MM.1S (cell line): Measurements from ENCODE around the gene CCT7.

Experiments used
- DNase-seq: peaks from one replicate; pipeline ENCODE4 v3.0.0-alpha.2; 2015
- H2AFZ ChIP-seq: fragments of 300-600 bp; sonication (generic); 2 replicates; pipeline ENCODE4 v1.6.0; 2016; ENCODE audit warnings: antibody characterized with exemption, low read length
- H3F3A ChIP-seq: fragments of 300-600 bp; sonication (generic); 2 replicates; pipeline ENCODE4 v1.6.1; 2016; ENCODE audit warnings: mild to moderate bottlenecking, antibody characterized with exemption, low read length, moderate library complexity, mixed read lengths; ENCODE audit not compliant: insufficient read depth
- H3K27ac ChIP-seq: fragments of 300-600 bp; sonication (generic); 2 replicates; pipeline ENCODE4 v1.5.1; 2016; ENCODE audit warnings: mild to moderate bottlenecking, low read length
- H3K27me3 ChIP-seq: fragments of 300-600 bp; sonication (generic); replicated peaks from 2 replicates; pipeline ENCODE4 v1.6.0; 2016; ENCODE audit warnings: low read length; ENCODE audit not compliant: insufficient read depth
- H3K36me3 ChIP-seq: fragments of 300-600 bp; sonication (generic); replicated peaks from 2 replicates; pipeline ENCODE4 v1.6.1; 2016; ENCODE audit warnings: mild to moderate bottlenecking, low read length, mixed read lengths; ENCODE audit not compliant: insufficient read depth
- H3K4me1 ChIP-seq: fragments of 300-600 bp; sonication (generic); 2 replicates; pipeline ENCODE4 v1.6.1; 2016; ENCODE audit warnings: low read length, mixed read lengths
- H3K4me2 ChIP-seq: fragments of 300-600 bp; sonication (generic); 2 replicates; pipeline ENCODE4 v1.6.0; 2016; ENCODE audit warnings: low read depth, low read length
- H3K4me3 ChIP-seq: fragments of 300-600 bp; sonication (generic); 2 replicates; pipeline ENCODE4 v1.5.1; 2016; ENCODE audit warnings: low read length, mixed read lengths
- H3K79me2 ChIP-seq: fragments of 300-600 bp; sonication (generic); 2 replicates; pipeline ENCODE4 v1.6.1; 2016; ENCODE audit warnings: mixed run types, low read length, mixed read lengths
- H3K9ac ChIP-seq: fragments of 300-600 bp; sonication (generic); 2 replicates; pipeline ENCODE4 v1.6.1; 2016; ENCODE audit warnings: low read length, mixed read lengths
- H3K9me2 ChIP-seq: fragments of 300-600 bp; sonication (generic); replicated peaks from 2 replicates; pipeline ENCODE4 v1.6.1; 2016; ENCODE audit warnings: mild to moderate bottlenecking, low read length, mixed read lengths; ENCODE audit not compliant: insufficient read depth
- H3K9me3 ChIP-seq: fragments of 300-600 bp; sonication (generic); replicated peaks from 2 replicates; pipeline ENCODE4 v1.6.1; 2016; ENCODE audit warnings: mild to moderate bottlenecking, low read length, mixed read lengths; ENCODE audit not compliant: insufficient read depth
- H4K20me1 ChIP-seq: fragments of 300-600 bp; sonication (generic); 2 replicates; pipeline ENCODE4 v1.6.1; 2016; ENCODE audit warnings: mild to moderate bottlenecking, low read length, moderate library complexity, mixed read lengths; ENCODE audit not compliant: insufficient read depth
- EZH2 ChIP-seq: fragments of 300-600 bp; sonication (generic); optimal IDR thresholded peaks from 2 replicates; pipeline ENCODE3; 2017; ENCODE audit warnings: low read depth, mild to moderate bottlenecking, antibody characterized with exemption, low read length, mixed read lengths
- EZH2phosphoT487 ChIP-seq: fragments of 300-600 bp; sonication (generic); IDR thresholded peaks from 2 replicates; pipeline ENCODE4 v1.6.1; 2018; ENCODE audit warnings: antibody characterized with exemption, low read length
- TF ChIP-seq, protein P1 (sequence below): fragments of 300-600 bp; sonication (generic); IDR thresholded peaks from 2 replicates; pipeline ENCODE4 v1.5.1; 2016; ENCODE audit warnings: antibody characterized with exemption, low read length, mixed read lengths

Gene CCT7

DNA sequence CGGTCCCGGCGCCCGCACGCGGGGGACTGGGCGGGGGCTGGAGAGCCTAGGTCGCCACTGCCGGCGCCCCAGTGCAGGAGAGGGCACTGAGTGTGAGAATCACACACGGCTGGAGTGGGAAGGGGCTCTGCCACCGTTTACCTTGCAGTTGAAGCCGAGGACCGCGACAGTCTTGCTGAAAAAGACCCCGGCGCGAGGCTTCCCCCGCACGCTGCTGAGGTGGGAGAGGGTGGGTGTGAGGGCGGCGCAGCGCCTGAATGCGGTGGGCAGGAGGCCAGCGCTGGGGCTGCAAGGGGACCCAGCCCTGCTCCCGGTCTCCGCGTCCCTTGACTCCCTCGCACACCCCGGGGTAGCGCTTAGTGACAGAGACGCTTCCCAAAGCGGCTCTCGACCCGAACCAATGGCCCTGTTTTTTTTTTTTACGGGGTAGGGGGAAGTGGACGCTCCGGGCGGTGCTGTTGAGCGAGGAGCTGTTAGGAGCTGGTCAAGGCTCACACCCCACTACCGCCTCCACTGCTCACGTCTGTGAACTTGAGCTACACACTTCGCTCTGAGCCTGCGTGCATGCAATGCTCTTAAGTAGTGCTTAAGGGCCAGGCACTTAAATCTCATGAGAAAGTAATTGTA is 30.9 kb upstream of the CCT7 start:
- Histone ChIP-seq H3K36me3 (no peaks in the 10 kb centered on the region), H2AFZ (no peak overlapping the region), H3K9ac (no peak overlapping the region), H3K27me3 (peaks cover 2% of the 10 kb centered on the region; the same call in 1 of the 2 replicates), H4K20me1 (no peaks in the 10 kb centered on the region), H3F3A (no peaks in the 10 kb centered on the region), H3K4me2 (no peak overlapping the region), H3K9me3 (no peaks in the 10 kb centered on the region), H3K4me1 (no peaks in the 10 kb centered on the region), H3K79me2 (no peaks in the 10 kb centered on the region), H3K27ac (no peak overlapping the region), H3K4me3 (no peak overlapping the region), H3K9me2 (no peaks in the 10 kb centered on the region)
- no peak for DNase-seq
- TF ChIP-seq EZH2phosphoT487 (no peak), EZH2 (no peak)
- TF ChIP-seq, protein P1, sequence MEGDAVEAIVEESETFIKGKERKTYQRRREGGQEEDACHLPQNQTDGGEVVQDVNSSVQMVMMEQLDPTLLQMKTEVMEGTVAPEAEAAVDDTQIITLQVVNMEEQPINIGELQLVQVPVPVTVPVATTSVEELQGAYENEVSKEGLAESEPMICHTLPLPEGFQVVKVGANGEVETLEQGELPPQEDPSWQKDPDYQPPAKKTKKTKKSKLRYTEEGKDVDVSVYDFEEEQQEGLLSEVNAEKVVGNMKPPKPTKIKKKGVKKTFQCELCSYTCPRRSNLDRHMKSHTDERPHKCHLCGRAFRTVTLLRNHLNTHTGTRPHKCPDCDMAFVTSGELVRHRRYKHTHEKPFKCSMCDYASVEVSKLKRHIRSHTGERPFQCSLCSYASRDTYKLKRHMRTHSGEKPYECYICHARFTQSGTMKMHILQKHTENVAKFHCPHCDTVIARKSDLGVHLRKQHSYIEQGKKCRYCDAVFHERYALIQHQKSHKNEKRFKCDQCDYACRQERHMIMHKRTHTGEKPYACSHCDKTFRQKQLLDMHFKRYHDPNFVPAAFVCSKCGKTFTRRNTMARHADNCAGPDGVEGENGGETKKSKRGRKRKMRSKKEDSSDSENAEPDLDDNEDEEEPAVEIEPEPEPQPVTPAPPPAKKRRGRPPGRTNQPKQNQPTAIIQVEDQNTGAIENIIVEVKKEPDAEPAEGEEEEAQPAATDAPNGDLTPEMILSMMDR = no peak

DNA sequence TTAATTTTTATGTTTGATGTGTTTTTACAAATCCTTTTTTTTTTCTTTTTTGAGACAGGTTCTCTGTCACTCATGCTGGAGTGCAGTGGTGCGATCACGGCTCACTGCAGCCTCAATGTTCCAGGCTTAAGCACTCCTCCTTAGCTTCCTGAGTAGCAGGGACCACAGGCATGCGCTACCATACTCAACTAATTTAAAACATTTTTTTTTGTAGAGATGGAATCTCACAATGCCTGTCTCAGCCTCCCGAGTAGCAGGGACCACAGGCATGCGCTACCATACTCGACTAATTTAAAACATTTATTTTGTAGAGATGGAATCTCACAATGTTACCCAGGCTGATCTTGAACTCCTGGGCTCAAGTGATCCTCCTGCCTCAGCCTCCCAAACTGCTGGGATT is 28.5 kb upstream of the CCT7 start:
- no peak overlapping the region for H3K27ac ChIP-seq

DNA sequence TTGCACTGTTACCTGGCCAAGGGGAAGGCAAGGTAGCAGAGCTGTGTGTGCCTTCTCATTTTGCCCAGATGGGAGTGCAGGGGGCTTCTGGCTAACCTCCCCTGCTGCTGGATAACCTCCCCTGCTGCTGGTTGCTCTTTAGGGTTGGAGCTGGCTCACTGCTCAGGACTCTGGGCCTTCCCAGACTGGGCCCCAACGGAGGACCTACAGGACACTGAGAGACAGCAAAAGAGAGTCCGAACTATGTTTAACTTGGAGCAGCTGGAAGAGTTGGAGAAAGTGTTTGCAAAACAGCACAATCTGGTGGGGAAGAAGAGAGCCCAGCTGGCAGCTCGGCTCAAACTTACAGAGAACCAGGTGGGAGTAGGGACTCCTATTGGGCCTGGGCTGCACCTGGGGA is 25.9 kb upstream of the CCT7 start:
- H2AFZ ChIP-seq = no peak overlapping the region

More for the DNA sequence above, 28.5 kb upstream of the CCT7 start:
- no peaks in the 10 kb centered on the region for H4K20me1 ChIP-seq
- H3K4me2 ChIP-seq = no peak overlapping the region
- H3K36me3 ChIP-seq = no peaks in the 10 kb centered on the region
- H3K4me1 ChIP-seq = no peaks in the 10 kb centered on the region
- H3K4me3 ChIP-seq = no peak overlapping the region
- H3K9me3 ChIP-seq = no peaks in the 10 kb centered on the region
- H2AFZ ChIP-seq = no peak overlapping the region
- no peak overlapping the region for H3K9ac ChIP-seq
- no peak for DNase-seq
- no peaks in the 10 kb centered on the region for H3F3A ChIP-seq
- TF ChIP-seq, protein P1 = no peak
- TF ChIP-seq EZH2 (no peak), EZH2phosphoT487 (no peak)
- H3K9me2 ChIP-seq = no peaks in the 10 kb centered on the region
- peaks cover 2% of the 10 kb centered on the region; the same call in 1 of the 2 replicates for H3K27me3 ChIP-seq
- no peaks in the 10 kb centered on the region for H3K79me2 ChIP-seq

More for the DNA sequence above, 25.9 kb upstream of the CCT7 start:
- no peak for DNase-seq
- Histone ChIP-seq H3K4me3 (no peak overlapping the region), H3K36me3 (no peaks in the 10 kb centered on the region), H3K27me3 (peaks cover 2% of the 10 kb centered on the region; the same call in 1 of the 2 replicates), H3K4me2 (no peak overlapping the region), H3K9ac (no peak overlapping the region), H3K9me2 (no peaks in the 10 kb centered on the region), H4K20me1 (no peaks in the 10 kb centered on the region), H3F3A (0 out of 2 replicates have a peak, but pooled peaks cover 2% of the 10 kb centered on the region), H3K27ac (no peak overlapping the region), H3K79me2 (no peaks in the 10 kb centered on the region), H3K9me3 (no peaks in the 10 kb centered on the region), H3K4me1 (no peaks in the 10 kb centered on the region)
- TF ChIP-seq, protein P1 = no peak
- TF ChIP-seq EZH2 (no peak), EZH2phosphoT487 (no peak)
